H9 (cell line): Measurements from ENCODE around the gene FARS2. TPM values are rescaled to one million over a fixed set of nuclear protein-coding genes. Genes with fewer than 3 reads are reported as not detected.

Source experiments
- DNase-seq: peaks from one replicate; pipeline ENCODE4 v3.0.0-alpha.2; 2017
- H2AFZ ChIP-seq: one replicate; pipeline ENCODE4 v1.6.1; 2013; ENCODE audit warnings: mild to moderate bottlenecking, low read length, control low read depth, moderate library complexity
- H2AK5ac ChIP-seq: 2 replicates; pipeline ENCODE4 v1.6.1; 2013; ENCODE audit warnings: low read length, control low read depth, mixed read lengths; ENCODE audit not compliant: insufficient read length
- H2BK120ac ChIP-seq: one replicate; pipeline ENCODE4 v1.6.1; 2013; ENCODE audit warnings: low read depth, mild to moderate bottlenecking, low read length, control low read depth, inconsistent platforms; ENCODE audit not compliant: poor library complexity, severe bottlenecking
- H2BK12ac ChIP-seq: 2 replicates; pipeline ENCODE4 v1.6.1; 2013; ENCODE audit warnings: low read length, control low read depth, mixed read lengths, low read depth; ENCODE audit not compliant: insufficient read length
- H2BK15ac ChIP-seq: 2 replicates; pipeline ENCODE4 v1.6.1; 2013; ENCODE audit warnings: low read depth, low read length, control low read depth
- H2BK20ac ChIP-seq: one replicate; pipeline ENCODE4 v1.6.1; 2013; ENCODE audit warnings: low read depth, mild to moderate bottlenecking, low read length, control low read depth, inconsistent platforms; ENCODE audit not compliant: poor library complexity, severe bottlenecking
- H2BK5ac ChIP-seq: 2 replicates; pipeline ENCODE4 v1.6.1; 2013; ENCODE audit warnings: low read length, control low read depth, mixed read lengths; ENCODE audit not compliant: insufficient read length
- H3K14ac ChIP-seq: 2 replicates; pipeline ENCODE4 v1.6.1; 2013; ENCODE audit warnings: low read length, control low read depth; ENCODE audit not compliant: insufficient read depth
- H3K18ac ChIP-seq: 2 replicates; pipeline ENCODE4 v1.6.1; 2013; ENCODE audit warnings: low read depth, mild to moderate bottlenecking, mixed read lengths, low read length, control low read depth; ENCODE audit not compliant: insufficient read length
- H3K23ac ChIP-seq: 2 replicates; pipeline ENCODE4 v1.6.1; 2013; ENCODE audit warnings: low read length, control low read depth, mixed read lengths, low read depth; ENCODE audit not compliant: insufficient read length
- H3K23me2 ChIP-seq: 2 replicates; pipeline ENCODE4 v1.6.1; 2013; ENCODE audit warnings: low read depth, mild to moderate bottlenecking, mixed read lengths, low read length, control low read depth; ENCODE audit not compliant: insufficient read length, poor library complexity, severe bottlenecking
- H3K27ac ChIP-seq: 2 replicates; pipeline ENCODE4 v1.5.1; 2013; ENCODE audit warnings: low read length, control low read depth, mixed read lengths, low read depth; ENCODE audit not compliant: insufficient read length
- H3K27me3 ChIP-seq: 2 replicates; pipeline ENCODE4 v1.6.1; 2013; ENCODE audit warnings: low read length, control low read depth, inconsistent platforms; ENCODE audit not compliant: insufficient read depth
- H3K4ac ChIP-seq: 2 replicates; pipeline ENCODE4 v1.6.1; 2013; ENCODE audit warnings: low read depth, mild to moderate bottlenecking, control low read depth, inconsistent platforms, low read length, moderate library complexity
- H3K4me1 ChIP-seq: 2 replicates; pipeline ENCODE4 v1.6.1; 2013; ENCODE audit warnings: low read length, control low read depth, inconsistent platforms; ENCODE audit not compliant: insufficient read depth
- H3K4me2 ChIP-seq: 2 replicates; pipeline ENCODE4 v1.6.1; 2013; ENCODE audit warnings: low read length, control low read depth, mixed read lengths; ENCODE audit not compliant: insufficient read length, insufficient read depth
- H3K56ac ChIP-seq: 2 replicates; pipeline ENCODE4 v1.6.1; 2013; ENCODE audit warnings: low read depth, mild to moderate bottlenecking, mixed read lengths, low read length, control low read depth; ENCODE audit not compliant: insufficient read length
- H3K79me1 ChIP-seq: 2 replicates; pipeline ENCODE4 v1.6.1; 2013; ENCODE audit warnings: low read depth, mild to moderate bottlenecking, moderate library complexity, low read length, control low read depth, inconsistent platforms; ENCODE audit not compliant: insufficient read depth, poor library complexity, severe bottlenecking
- H3K79me2 ChIP-seq: 2 replicates; pipeline ENCODE4 v1.6.1; 2013; ENCODE audit warnings: low read length, control low read depth, inconsistent platforms; ENCODE audit not compliant: insufficient read depth
- H3K9ac ChIP-seq: 2 replicates; pipeline ENCODE4 v1.6.1; 2013; ENCODE audit warnings: low read length, control low read depth, mixed read lengths; ENCODE audit not compliant: insufficient read length; ENCODE audit errors: extremely low read depth
- H3K9me3 ChIP-seq: one replicate; pipeline ENCODE4 v1.6.1; 2013; ENCODE audit warnings: low read depth, low read length, inconsistent platforms; ENCODE audit not compliant: control insufficient read depth
- H3T11ph ChIP-seq: one replicate; pipeline ENCODE4 v1.6.1; 2013; ENCODE audit warnings: mild to moderate bottlenecking, low read length, control low read depth, inconsistent platforms
- H4K20me1 ChIP-seq: one replicate; pipeline ENCODE4 v1.6.1; 2013; ENCODE audit not compliant: control insufficient read depth, insufficient read length, insufficient read depth
- H4K5ac ChIP-seq: 2 replicates; pipeline ENCODE4 v1.6.1; 2013; ENCODE audit warnings: low read depth, mild to moderate bottlenecking, mixed read lengths, low read length, control low read depth; ENCODE audit not compliant: insufficient read length
- H4K8ac ChIP-seq: replicated peaks from 2 replicates; pipeline ENCODE4 v1.6.1; 2013; ENCODE audit warnings: low read length, control low read depth, mixed read lengths, low read depth; ENCODE audit not compliant: insufficient read length
- H4K91ac ChIP-seq: 2 replicates; pipeline ENCODE4 v1.6.1; 2013; ENCODE audit warnings: low read depth, mild to moderate bottlenecking, moderate library complexity, mixed read lengths, low read length, control low read depth; ENCODE audit not compliant: insufficient read length
- H3K27ac Mint-ChIP-seq, 3 experiments: 2 replicates in 2 of 3; 3 replicates in 1 of 3; pipeline ENCODE4 v1.8.0; 2020 to 2021; ENCODE audit warnings: mixed read lengths in 3 of 3, mild to moderate bottlenecking in 1 of 3, moderate library complexity in 1 of 3
- H3K27me3 Mint-ChIP-seq: 2 replicates; pipeline ENCODE4 v1.8.0; 2021; ENCODE audit warnings: low read depth, mild to moderate bottlenecking, moderate library complexity, mixed read lengths
- H3K36me3 Mint-ChIP-seq, 3 experiments: 2 replicates in 2 of 3; 3 replicates in 1 of 3; pipeline ENCODE4 v1.8.0; 2020 to 2021; ENCODE audit warnings: low read depth in 3 of 3, mixed read lengths in 3 of 3; ENCODE audit not compliant: insufficient read depth in 1 of 3
- H3K4me1 Mint-ChIP-seq, 2 experiments: 2 replicates each; pipeline ENCODE4 v1.8.0; 2020; ENCODE audit warnings: mixed read lengths in 2 of 2
- H3K4me3 Mint-ChIP-seq, 2 experiments: 2 replicates in 1 of 2; 3 replicates in 1 of 2; pipeline ENCODE4 v1.8.0; 2020 to 2021; ENCODE audit warnings: mild to moderate bottlenecking in 2 of 2, mixed read lengths in 2 of 2, moderate library complexity in 1 of 2
- H3K9me3 Mint-ChIP-seq, 2 experiments: 2 replicates in 1 of 2; 3 replicates in 1 of 2; pipeline ENCODE4 v1.8.0; 2020; ENCODE audit warnings: mild to moderate bottlenecking in 2 of 2, mixed read lengths in 2 of 2, moderate library complexity in 1 of 2
- CTCF ChIP-seq: fragments of 200-600 bp; sonication (generic); conservative IDR thresholded peaks from 3 replicates; pipeline ENCODE4 v1.8.0; 2021; ENCODE audit warnings: antibody characterized with exemption, mild to moderate bottlenecking
- WGBS: extraction: QIAGEN DNeasy Blood & Tissue Kit; methylation state at CpG from one replicate; pipeline ENCODE4 v1.1.7; 2013; ENCODE audit warnings: missing lambda C conversion rate, low lambda C conversion rate, mixed read lengths; ENCODE audit not compliant: insufficient read length; ENCODE audit errors: extremely low coverage; 5-methylcytosine and 5-hydroxymethylcytosine counted together
- total RNA-seq: library from RNA; stranded (reverse); gene quantifications from 2 replicates; pipeline ENCODE4 v1.2.1, GENCODE V29; 2021

Gene FARS2
- total RNA-seq, 1 experiment from 2014 or later, result 8.5 TPM

GRCh38 chr6:5666695-5667094 lies 405.4 kb downstream of the FARS2 start:
- no peak overlapping the region for H4K5ac ChIP-seq
- H4K8ac ChIP-seq, result no peak overlapping the region
- no peak overlapping the region for H2AFZ ChIP-seq
- Mint-ChIP-seq H3K4me1 (peaks cover 13 to 19% of the 10 kb centered on the region in 2 experiments), H3K4me3 (no peak overlapping the region), H3K27me3 (no peaks in the 10 kb centered on the region), H3K36me3 (no peaks in the 10 kb centered on the region; a peak in 1 of 7 replicates), H3K9me3 (no peaks in the 10 kb centered on the region), H3K27ac (no peak overlapping the region; a peak in 1 of 7 replicates)
- H2BK120ac ChIP-seq, result no peak overlapping the region
- no peak overlapping the region for H4K91ac ChIP-seq
- no peak overlapping the region for H2BK12ac ChIP-seq
- H3K4ac ChIP-seq, result no peak overlapping the region
- no peak overlapping the region for H3K4me2 ChIP-seq
- H2BK5ac ChIP-seq, result no peak overlapping the region
- H3K14ac ChIP-seq, result no peak overlapping the region
- H2AK5ac ChIP-seq, result no peak overlapping the region
- no peak for DNase-seq
- no peak overlapping the region for H2BK15ac ChIP-seq
- no peak overlapping the region for H3K23ac ChIP-seq
- no peaks in the 10 kb centered on the region for H3K23me2 ChIP-seq
- H3K27me3 ChIP-seq, result no peaks in the 10 kb centered on the region
- no peak overlapping the region for H3T11ph ChIP-seq
- no peaks in the 10 kb centered on the region for H3K9me3 ChIP-seq
- H4K20me1 ChIP-seq, result no peaks in the 10 kb centered on the region
- no peak overlapping the region for H3K18ac ChIP-seq
- H3K27ac ChIP-seq, result no peak overlapping the region
- H2BK20ac ChIP-seq, result no peak overlapping the region
- no peak overlapping the region for H3K9ac ChIP-seq
- H3K79me2 ChIP-seq, result no peaks in the 10 kb centered on the region
- WGBS, result no CpG with 5 or more reads among the region's 7 CpGs
- no peaks in the 10 kb centered on the region for H3K79me1 ChIP-seq
- TF ChIP-seq CTCF, result no peak
- no peak overlapping the region for H3K56ac ChIP-seq
- no peaks in the 10 kb centered on the region for H3K4me1 ChIP-seq
